NT2/D1 (cell line): ENCODE results near the gene SETMAR.

ENCODE experiments used
- SUZ12 ChIP-seq: IDR thresholded peaks from 2 replicates; pipeline ENCODE4 v1.6.1; 2011; ENCODE audit not compliant: insufficient read length, insufficient read depth; ENCODE audit errors: extremely low read depth
- YY1 ChIP-seq: IDR thresholded peaks from 2 replicates; pipeline ENCODE4 v1.6.1; 2011; ENCODE audit not compliant: insufficient read length, insufficient read depth
- ZNF274 ChIP-seq: IDR thresholded peaks from 2 replicates; pipeline ENCODE4 v1.6.1; 2011; ENCODE audit warnings: mild to moderate bottlenecking, low read depth, low read length

DNA sequence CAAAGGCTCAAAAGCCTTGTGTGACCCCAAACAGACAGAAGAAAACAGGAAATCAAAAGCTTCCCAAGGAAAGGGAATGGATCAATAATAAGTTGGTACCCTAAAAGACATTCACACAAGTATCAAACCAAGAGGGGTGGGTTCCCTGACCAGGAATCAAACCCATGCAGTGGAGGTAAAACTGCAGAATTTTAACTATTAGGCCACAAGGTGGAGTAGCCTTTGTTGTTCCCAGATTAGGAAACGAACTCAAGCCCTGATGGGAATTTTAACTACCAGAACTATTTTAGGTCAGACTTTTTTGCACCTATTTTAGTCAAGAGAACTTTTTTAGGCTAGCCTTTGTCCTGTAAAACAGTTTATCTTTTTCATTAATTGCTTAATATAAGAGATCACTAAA lies 31.4 kb downstream of the SETMAR start:
- TF ChIP-seq SUZ12 (no peak), ZNF274 (no peak), YY1 (no peak)
